ENCODE measurements around the gene DDX5.

- TF ChIP-seq CTCF (conservative IDR thresholded peaks at IDR 0.05 in 1 of 2, IDR thresholded peaks at IDR 0.05 in 1 of 2; ENCODE audit: low read depth in 1 of 2, low read length in 2 of 2): no peak
- no peak for TF ChIP-seq EZH2 (IDR thresholded peaks at IDR 0.05; ENCODE audit: low read length, missing control alignments)
Measured at GRCh38 chr17:64496348-64496785, 9.7 kb downstream of the DDX5 start.
